ENCODE results near the gene GIGYF1.

GRCh38 chr7:100686201-100686821 is 7.7 kb downstream of the GIGYF1 start:
- TF ChIP-seq CTCF (conservative IDR thresholded peaks at IDR 0.05 in 1 of 2, IDR thresholded peaks at IDR 0.05 in 1 of 2; ENCODE audit: extremely low read depth in 1 of 2, insufficient read depth in 1 of 2, low read depth in 1 of 2, low read length in 2 of 2) (no peak), EZH2 (IDR thresholded peaks at IDR 0.05; ENCODE audit: borderline replicate concordance, low read length) (no peak)

Measured in mammary epithelial cell (primary cell).